GM12878 (cell line): ENCODE results near the gene AADACL2. TPM values are rescaled to one million over a fixed set of nuclear protein-coding genes. Genes with fewer than 3 reads are reported as not detected.

Experiments used
- ATAC-seq: fragments of 200-7000 bp; cut with Tn5 transposase; 3 replicates; pipeline ENCODE4 v1.9.1; 2020; ENCODE audit warnings: mild to moderate bottlenecking, moderate library complexity
- BruUV-seq: library from RNA; stranded (reverse); fragments of 400-500 nt; replicated peaks from 2 replicates; lab custom pipeline; 2021; lab: Mats Ljungman, UMichigan
- CTCF ChIA-PET: fragments of 300-600 bp; sonication (Branson Sonifier 250); formaldehyde crosslinking; extraction: SDS; loops from one replicate; lab custom pipeline; 2021; ENCODE audit warnings: inconsistent platforms; lab: Yijun Ruan, JAX
- POLR2A ChIA-PET: fragments of 350-600 bp; formaldehyde crosslinking; extraction: SDS; loops from one replicate; lab custom pipeline; 2021; ENCODE audit warnings: inconsistent platforms; lab: Charles Lee
- RAD21 ChIA-PET: fragments of 300-600 bp; sonication (Branson Sonifier 250); formaldehyde crosslinking; loops from one replicate; lab custom pipeline; 2023; ENCODE audit warnings: antibody characterized with exemption; ENCODE audit not compliant: unreplicated experiment; lab: Charles Lee
- SMC1A ChIA-PET: fragments of 300-600 bp; sonication (Branson Sonifier 250); formaldehyde crosslinking; loops from one replicate; lab custom pipeline; 2023; ENCODE audit not compliant: unreplicated experiment, uncharacterized antibody; lab: Charles Lee
- DNase-seq: peaks from one replicate; pipeline ENCODE4 v3.0.0-alpha.2; 2011; ENCODE audit warnings: low read depth, low spot score
- FAIRE-seq: peaks from 3 replicates; lab custom pipeline; 2011; peaks lifted over from hg19 to GRCh38; lab: Jason Lieb, UNC
- H2AFZ ChIP-seq: 2 replicates; pipeline ENCODE4 v1.6.0; 2011; ENCODE audit warnings: low read depth, low read length, control low read depth; ENCODE audit not compliant: control insufficient read depth
- H3K27ac ChIP-seq: 2 replicates; pipeline ENCODE4 v1.5.1; 2011; ENCODE audit warnings: control low read depth; ENCODE audit not compliant: control insufficient read depth, insufficient read depth
- H3K27me3 ChIP-seq, 2 experiments: replicated peaks in 1 of 2; 2 replicates each; pipeline versions ENCODE4 v1.6.0 to v1.6.1; 2011; ENCODE audit warnings: low read length in 1 of 2; ENCODE audit not compliant: control insufficient read depth in 2 of 2, insufficient read depth in 2 of 2
- H3K36me3 ChIP-seq, 2 experiments: 2 replicates each; pipeline ENCODE4 v1.5.1; 2011; ENCODE audit warnings: low read length in 1 of 2; ENCODE audit not compliant: control insufficient read depth in 2 of 2, insufficient read depth in 2 of 2
- H3K4me1 ChIP-seq: 2 replicates; pipeline ENCODE4 v1.6.1; 2011; ENCODE audit warnings: mild to moderate bottlenecking, low read length, moderate library complexity, mixed read lengths; ENCODE audit not compliant: control insufficient read depth, insufficient read depth
- H3K4me2 ChIP-seq: 2 replicates; pipeline ENCODE4 v1.6.0; 2011; ENCODE audit warnings: control low read depth; ENCODE audit not compliant: control insufficient read depth, insufficient read depth
- H3K4me3 ChIP-seq: fragments of 200-600 bp; sonication (generic); 2 replicates; pipeline ENCODE4 v1.5.1; 2016
- H3K79me2 ChIP-seq: 2 replicates; pipeline ENCODE4 v1.6.0; 2011; ENCODE audit warnings: low read length; ENCODE audit not compliant: control insufficient read depth, insufficient read depth
- H3K9ac ChIP-seq: 2 replicates; pipeline ENCODE4 v1.8.0; 2011; ENCODE audit warnings: low read length, control low read depth, mixed read lengths; ENCODE audit not compliant: control insufficient read depth, insufficient read depth
- H3K9me3 ChIP-seq: replicated peaks from 3 replicates; pipeline ENCODE4 v1.5.1; 2011; ENCODE audit warnings: mild to moderate bottlenecking, low read length; ENCODE audit not compliant: control insufficient read depth, insufficient read depth
- H4K20me1 ChIP-seq: 2 replicates; pipeline ENCODE4 v1.6.0; 2011; ENCODE audit not compliant: control insufficient read depth, insufficient read depth
- CBX3 ChIP-seq: fragments of 200-600 bp; sonication (generic); IDR thresholded peaks from 2 replicates; pipeline ENCODE4 v1.6.1; 2016; ENCODE audit warnings: low read depth, borderline replicate concordance
- CBX5 ChIP-seq: sonication (generic); IDR thresholded peaks from 2 replicates; pipeline ENCODE4 v1.6.1; 2016; ENCODE audit warnings: low read depth, moderate library complexity, mild to moderate bottlenecking, inconsistent platforms
- CEBPB ChIP-seq, 2 experiments: fragments of 150-350 bp in 1 of 2; IDR thresholded peaks; 2 replicates each; pipeline ENCODE4 v1.6.1; 2012 to 2014; ENCODE audit warnings: low read depth in 2 of 2, low read length in 2 of 2, borderline replicate concordance in 1 of 2, inconsistent platforms in 1 of 2
- EP300 ChIP-seq, 2 experiments: fragments of 150-350 bp in 1 of 2; IDR thresholded peaks; 2 replicates each; pipeline ENCODE4 v1.6.1; 2011 to 2012; ENCODE audit warnings: low read depth in 2 of 2, low read length in 2 of 2, borderline replicate concordance in 1 of 2, improper control_type of control experiment in 1 of 2, inconsistent platforms in 1 of 2; ENCODE audit not compliant: control insufficient read depth in 1 of 2
- FOXM1 ChIP-seq: IDR thresholded peaks from 2 replicates; pipeline ENCODE4 v1.6.1; 2012; ENCODE audit warnings: low read depth, mild to moderate bottlenecking, inconsistent platforms, low read length, moderate library complexity
- HDAC2 ChIP-seq: fragments of 200-600 bp; sonication (generic); IDR thresholded peaks from 2 replicates; pipeline ENCODE4 v1.6.1; 2017
- HSF1 ChIP-seq: fragments of 150-350 bp; IDR thresholded peaks from 2 replicates; pipeline ENCODE4 v1.6.1; 2014; ENCODE audit warnings: mild to moderate bottlenecking, low read depth, low read length
- MTA2 ChIP-seq: fragments of 450-650 bp; IDR thresholded peaks from 2 replicates; pipeline ENCODE4 v1.6.1; 2016; ENCODE audit warnings: low read depth, mild to moderate bottlenecking, moderate library complexity
- MXI1 ChIP-seq: fragments of 150-350 bp; IDR thresholded peaks from 2 replicates; pipeline ENCODE4 v1.6.1; 2011; ENCODE audit warnings: low read depth, mild to moderate bottlenecking, inconsistent platforms, low read length, improper control_type of control experiment
- PKNOX1 ChIP-seq: fragments of 450-650 bp; IDR thresholded peaks from 2 replicates; pipeline ENCODE4 v1.6.1; 2016; ENCODE audit warnings: mild to moderate bottlenecking
- POLR2AphosphoS5 ChIP-seq: IDR thresholded peaks from 2 replicates; pipeline ENCODE4 v1.6.1; 2011; ENCODE audit warnings: mild to moderate bottlenecking, low read length, inconsistent platforms
- SMAD1 ChIP-seq: fragments of 450-650 bp; IDR thresholded peaks from 2 replicates; pipeline ENCODE4 v1.6.1; 2018; ENCODE audit warnings: mild to moderate bottlenecking, low read depth; ENCODE audit not compliant: partially characterized antibody
- SMC3 ChIP-seq: IDR thresholded peaks from 2 replicates; pipeline ENCODE4 v1.6.1; 2011; ENCODE audit warnings: low read length, improper control_type of control experiment, borderline replicate concordance
- SP1 ChIP-seq: IDR thresholded peaks from one replicate; pipeline ENCODE4 v1.6.1; 2011; ENCODE audit warnings: low read depth, low read length
- ZBED1 ChIP-seq: IDR thresholded peaks from 2 replicates; pipeline ENCODE4 v1.6.1; 2016; ENCODE audit warnings: borderline replicate concordance
- ZBTB11 ChIP-seq: fragments of 450-650 bp; formaldehyde crosslinking; IDR thresholded peaks from 2 replicates; pipeline ENCODE4 v1.5.0; 2022; ENCODE audit warnings: mild to moderate bottlenecking, missing genetic modification characterization
- ZBTB4 ChIP-seq: fragments of 450-650 bp; formaldehyde crosslinking; IDR thresholded peaks from 2 replicates; pipeline ENCODE4 v1.4.0; 2022; ENCODE audit warnings: mild to moderate bottlenecking, moderate library complexity
- in situ Hi-C: fragments of 300-500 bp; cut with MboI; formaldehyde crosslinking; loops from 9 replicates; pipeline ENCODE4 v1.14.3; 2018; ENCODE audit warnings: mixed read lengths
- intact Hi-C: fragments of 100-400 bp; cut with micrococcal nuclease; formaldehyde crosslinking; loops from one replicate; pipeline ENCODE4 v1.14.2; 2022; ENCODE audit not compliant: unreplicated experiment
- polyA plus RNA-seq, 11 experiments: library from polyadenylated mRNA; depleted of rRNA in 4 of 11; unstranded in 6 of 11; stranded (reverse) in 5 of 11; fragments of >200 nt; fragmentation: Nextera tagmentation in 4 of 11; fragmentation: Illumina TruSeq in 1 of 11; extraction: Ambion mirVana in 4 of 11; extraction: Trizol in 1 of 11; gene quantifications; 1 replicate in 1 of 11; 2 replicates in 10 of 11; pipeline versions ENCODE4 v1.2.1 to v1.2.3, GENCODE V29; 2011 to 2016; ENCODE audit warnings: inconsistent platforms in 2 of 11, missing spikeins in 2 of 11, low read depth in 1 of 11
- total RNA-seq, 4 experiments: library from RNA; depleted of rRNA in 3 of 4; stranded (reverse); fragments of >200 nt in 3 of 4; fragmentation: Illumina TruSeq in 1 of 4; extraction: Trizol in 1 of 4; gene quantifications; 2 replicates each; pipeline versions ENCODE4 v1.2.1 to v1.2.3, GENCODE V29; 2013 to 2021

The AADACL2 gene
- total and polyA plus RNA-seq, 10 of the 15 experiments (the other 5 are each of a cell fraction or from before 2014, with no cell fraction given) = not detected

GRCh38 chr3:151707216-151707615 lies 26.5 kb upstream of the AADACL2 start:
- RAD21 ChIA-PET = no interaction called here
- CTCF ChIA-PET = no interaction called here
- Histone ChIP-seq H2AFZ (no peak overlapping the region), H3K4me2 (no peak overlapping the region), H3K36me3 (no peaks in the 10 kb centered on the region), H3K27ac (no peak overlapping the region), H3K9ac (no peak overlapping the region), H3K4me3 (no peak overlapping the region), H3K79me2 (no peaks in the 10 kb centered on the region), H3K4me1 (no peaks in the 10 kb centered on the region), H3K9me3 (no peaks in the 10 kb centered on the region), H3K27me3 (no peaks in the 10 kb centered on the region), H4K20me1 (no peaks in the 10 kb centered on the region)
- no TSS peak for BruUV-seq
- no peak for FAIRE-seq
- in situ Hi-C loops (no loop called here), intact Hi-C loops (no loop called here)
- DNase-seq = no peak
- POLR2A ChIA-PET = no interaction called here
- ATAC-seq = no peak
- SMC1A ChIA-PET = no interaction called here
- TF ChIP-seq MTA2 (no peak), ZBED1 (no peak), FOXM1 (no peak), ZBTB4 (CRISPR knock-in tag) (no peak), SP1 (no peak), HDAC2 (no peak), CEBPB (IDR thresholded peaks at IDR 0.05; ENCODE audit: borderline replicate concordance in 1 of 2, low read depth in 2 of 2, low read length in 2 of 2) (no peak), MXI1 (no peak), EP300 (IDR thresholded peaks at IDR 0.05; ENCODE audit: borderline replicate concordance in 1 of 2, control insufficient read depth in 1 of 2, low read depth in 2 of 2, low read length in 2 of 2) (no peak), ZBTB11 (CRISPR knock-in tag) (no peak), HSF1 (no peak), CBX3 (no peak), POLR2AphosphoS5 (no peak), PKNOX1 (no peak), CBX5 (no peak), SMAD1 (no peak), SMC3 (no peak)
